Bronchus fibroblast of lung (primary cell): ENCODE data around the gene LAIR1. TPM values are rescaled to one million over a fixed set of nuclear protein-coding genes. Genes with fewer than 3 reads are reported as not detected.

ENCODE experiments used
- total RNA-seq: library from RNA; depleted of rRNA; stranded (reverse); fragments of >200 nt; gene quantifications from 2 replicates; pipeline ENCODE4 v1.2.3, GENCODE V29; 2015

LAIR1 gene, protein sequence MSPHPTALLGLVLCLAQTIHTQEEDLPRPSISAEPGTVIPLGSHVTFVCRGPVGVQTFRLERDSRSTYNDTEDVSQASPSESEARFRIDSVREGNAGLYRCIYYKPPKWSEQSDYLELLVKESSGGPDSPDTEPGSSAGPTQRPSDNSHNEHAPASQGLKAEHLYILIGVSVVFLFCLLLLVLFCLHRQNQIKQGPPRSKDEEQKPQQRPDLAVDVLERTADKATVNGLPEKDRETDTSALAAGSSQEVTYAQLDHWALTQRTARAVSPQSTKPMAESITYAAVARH
- total RNA-seq: not detected in 2 replicates

DNA sequence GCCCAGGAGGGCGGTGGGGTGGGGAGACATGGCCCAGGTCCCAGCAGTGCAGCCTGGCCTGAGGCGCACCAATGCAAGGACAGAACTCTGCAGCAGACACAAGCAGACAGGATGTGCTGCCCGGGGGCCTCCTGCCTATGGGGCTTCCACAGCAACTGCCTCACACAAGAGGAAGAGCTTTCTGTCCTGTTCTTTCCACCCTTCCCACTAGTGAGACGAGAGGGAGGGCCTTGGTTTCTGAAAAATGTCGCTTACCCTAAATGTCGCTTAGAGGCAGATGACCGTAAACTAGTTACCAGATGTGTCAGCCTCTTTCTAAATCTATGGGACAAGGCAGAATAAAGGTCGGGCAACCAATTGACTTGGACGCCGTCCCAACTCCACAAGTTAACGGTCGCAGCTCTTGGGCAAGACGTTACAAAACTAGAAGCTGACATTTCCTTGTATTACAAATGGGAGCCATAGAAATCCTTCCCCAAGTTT, at the start of gene LAIR1:
TSS of gene LAIR1 (minus strand) at position 157 of the 483 bp plus-strand sequence. CDS start at position 30, 127 bp downstream.

DNA sequence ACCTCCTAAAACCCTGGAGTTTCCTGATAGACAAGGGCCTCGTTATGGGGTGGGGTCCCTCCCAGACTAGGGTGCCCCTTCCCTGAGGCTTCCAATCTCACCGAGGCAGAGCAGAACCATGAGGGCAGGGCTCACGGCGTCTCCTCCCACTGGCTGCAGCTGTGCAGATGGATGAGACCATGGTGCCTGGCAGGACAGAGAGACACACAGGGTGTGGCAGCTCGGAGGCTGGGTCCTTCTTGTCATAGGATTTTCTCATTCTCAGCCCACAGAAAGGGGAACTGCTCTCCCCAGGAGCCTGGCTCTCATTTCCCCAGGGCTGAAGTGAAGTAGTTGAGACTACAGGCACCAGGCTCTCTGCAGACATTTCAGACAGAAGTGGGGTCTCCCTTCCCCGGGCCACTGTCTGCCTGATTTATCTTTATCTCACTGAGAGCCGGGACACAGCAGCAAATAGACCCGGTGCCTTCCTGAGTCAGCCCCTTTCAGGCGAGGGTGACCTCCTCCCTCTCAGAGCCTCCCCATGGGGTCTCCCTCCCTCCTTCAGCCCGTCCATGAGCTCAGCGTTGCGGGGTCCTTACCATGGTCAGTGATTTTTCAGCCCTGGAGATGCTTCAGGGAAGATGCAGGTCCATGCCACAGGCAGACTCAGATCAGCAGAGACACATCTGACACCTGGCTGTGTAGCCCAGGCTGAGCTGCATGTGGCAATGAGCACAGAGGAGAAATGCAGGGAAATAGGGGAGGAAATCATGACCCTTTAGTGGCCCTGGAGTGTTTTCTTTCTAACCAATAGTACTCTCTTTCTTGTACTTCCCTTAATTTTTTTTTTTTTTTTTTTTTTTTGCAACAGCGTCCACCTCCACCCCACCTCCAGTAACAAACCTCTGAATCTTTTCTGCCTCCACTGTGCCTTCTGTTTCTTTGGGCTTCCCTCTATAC, 52.0 kb downstream of the LAIR1 start, which contains the start of gene LILRA5:
TSS of gene LILRA5 (minus strand) at position 731 of the 942 bp plus-strand sequence. CDS start at position 584, 147 bp downstream.

Other genes starting within 250 kb of the LAIR1 start
- gene TFPT, start 249.3 kb downstream of the LAIR1 start, total RNA-seq: 21.9 and 22.0 TPM in 2 replicates
- gene PRPF31, start 249.2 kb downstream of the LAIR1 start, total RNA-seq: 72.0 and 83.4 TPM in 2 replicates
- gene CNOT3, start 227.2 kb downstream of the LAIR1 start, total RNA-seq: 13.3 and 19.5 TPM in 2 replicates
- gene LENG1, start 205.2 kb downstream of the LAIR1 start, total RNA-seq: 6.1 and 9.4 TPM in 2 replicates
- gene TMC4, start 191.8 kb downstream of the LAIR1 start, total RNA-seq: 0.17 and 0.45 TPM in 2 replicates
- gene MBOAT7, start 175.4 kb downstream of the LAIR1 start, total RNA-seq: 79.2 and 85.3 TPM in 2 replicates
- gene TSEN34, start 173.6 kb downstream of the LAIR1 start, total RNA-seq: 90.8 and 109 TPM in 2 replicates
- gene RPS9, start 164.1 kb downstream of the LAIR1 start, total RNA-seq: 2,612 and 2,869 TPM in 2 replicates
- gene LILRB3, start 141.9 kb downstream of the LAIR1 start, total RNA-seq: not detected in 2 replicates
- gene LILRA6, start 122.1 kb downstream of the LAIR1 start, total RNA-seq: not detected in 2 replicates
- gene LILRB5, start 107.7 kb downstream of the LAIR1 start, total RNA-seq: not detected in 2 replicates
- gene LILRB2, start 83.8 kb downstream of the LAIR1 start, total RNA-seq: not detected in 2 replicates
- not detected in 2 replicates for gene LILRA5, start 51.8 kb downstream of the LAIR1 start, total RNA-seq
- not detected in 2 replicates for gene LILRA4, start 25.8 kb downstream of the LAIR1 start, total RNA-seq
- not detected in 2 replicates for gene TTYH1, start 50.5 kb upstream of the LAIR1 start, total RNA-seq
- 30.9 and 31.1 TPM in 2 replicates for gene LENG8, start 84.3 kb upstream of the LAIR1 start, total RNA-seq
- gene LENG9, start 98.8 kb upstream of the LAIR1 start, total RNA-seq: 5.1 and 5.5 TPM in 2 replicates
- gene CDC42EP5, start 108.4 kb upstream of the LAIR1 start, total RNA-seq: 26.5 and 30.4 TPM in 2 replicates
- not detected in 2 replicates for gene LAIR2, start 137.9 kb upstream of the LAIR1 start, total RNA-seq
- gene LILRA2, start 208.9 kb upstream of the LAIR1 start, total RNA-seq: not detected in 2 replicates
- gene LILRA1, start 228.7 kb upstream of the LAIR1 start, total RNA-seq: not detected in 2 replicates